ENCODE results near the gene SMCO1.
A peak's percentile ranks its signal among the peaks of the same experiment; 100 is the strongest.
"Not testable (repeated sequence)": the region's sequence is repeated elsewhere in the genome, so short reads cannot be mapped to it uniquely, and the experiment has no call there.

SMCO1 gene

GRCh38 chr3:196519718-196520082 lies 4.6 kb upstream of the SMCO1 start:
- no peak for DNase-seq

GRCh38 chr3:196518966-196519717 lies 4.0 kb upstream of the SMCO1 start:
- peak; percentile 59 for DNase-seq

- peak; percentile 76 for DNase-seq
Measured at GRCh38 chr3:196517919-196518318, 2.8 kb upstream of the SMCO1 start.

DNA sequence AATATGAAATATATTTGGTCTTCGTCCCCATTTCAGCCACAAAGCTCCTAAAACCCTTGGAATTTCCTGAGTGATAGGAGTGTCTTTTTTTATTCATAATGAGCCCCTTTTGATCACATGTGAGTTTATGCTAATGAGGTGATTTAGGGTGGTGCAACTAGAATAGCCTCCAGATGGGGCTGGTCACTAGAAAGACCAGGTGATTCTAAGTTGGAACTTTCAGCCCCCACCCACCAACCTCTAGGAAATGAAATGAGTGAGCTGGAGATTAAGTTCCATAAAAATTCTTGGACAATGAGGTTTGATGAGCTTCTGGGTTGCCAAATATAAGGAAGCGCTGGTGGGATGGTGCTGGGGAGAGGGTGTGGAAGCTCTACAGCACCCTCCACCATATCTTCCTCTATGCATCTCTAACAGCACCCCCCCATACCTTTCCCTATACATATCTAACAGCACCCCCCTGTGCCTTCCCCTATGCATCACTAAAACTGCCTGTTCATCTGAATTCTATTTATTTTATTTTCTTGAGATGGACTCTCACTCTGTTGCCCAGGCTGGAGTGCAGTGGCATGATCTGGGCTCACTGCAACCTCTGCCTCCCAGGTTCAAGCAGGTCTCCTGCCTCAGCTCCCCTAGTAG lies 2.1 kb upstream of the SMCO1 start:
- DNase-seq, result no peak

GRCh38 chr3:196514350-196514716 lies 813 bp downstream of the SMCO1 start:
- DNase-seq, result no peak

DNA sequence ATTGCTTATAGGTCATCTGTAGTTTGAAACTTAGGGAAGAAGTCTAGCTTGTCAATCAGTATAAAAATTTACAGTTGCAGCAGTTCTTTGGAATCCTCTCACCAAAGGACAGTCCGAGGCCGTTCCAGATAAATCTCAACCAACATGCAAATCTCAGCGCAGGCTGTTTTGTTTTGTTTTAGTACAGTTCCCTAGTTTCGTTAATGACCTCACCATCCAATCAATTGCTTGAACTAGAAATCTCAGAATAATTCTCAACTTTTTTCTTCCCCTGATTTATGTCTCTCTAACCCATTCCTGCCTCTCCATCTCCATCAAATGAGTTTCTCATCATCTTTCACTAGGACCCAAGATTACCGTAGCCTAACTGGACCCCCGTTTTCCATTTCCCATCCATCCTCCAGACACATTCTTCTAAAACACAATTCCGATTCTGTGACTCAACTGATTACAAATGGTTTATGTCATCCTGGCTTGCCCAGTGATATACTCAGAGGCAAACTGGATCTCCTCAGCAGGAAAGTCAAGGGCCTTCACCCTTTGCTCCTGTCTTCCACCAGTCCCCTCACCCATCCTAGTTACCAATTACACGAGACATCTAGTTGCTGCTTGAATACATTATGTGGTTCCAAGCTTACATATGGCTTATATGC lies 1.3 kb downstream of the SMCO1 start:
- no peak for DNase-seq

GRCh38 chr3:196511646-196512425 lies 3.3 kb downstream of the SMCO1 start:
- DNase-seq, result not testable (repeated sequence)

- not testable (repeated sequence) for DNase-seq
Measured at GRCh38 chr3:196511108-196511507, 4.0 kb downstream of the SMCO1 start.

DNA sequence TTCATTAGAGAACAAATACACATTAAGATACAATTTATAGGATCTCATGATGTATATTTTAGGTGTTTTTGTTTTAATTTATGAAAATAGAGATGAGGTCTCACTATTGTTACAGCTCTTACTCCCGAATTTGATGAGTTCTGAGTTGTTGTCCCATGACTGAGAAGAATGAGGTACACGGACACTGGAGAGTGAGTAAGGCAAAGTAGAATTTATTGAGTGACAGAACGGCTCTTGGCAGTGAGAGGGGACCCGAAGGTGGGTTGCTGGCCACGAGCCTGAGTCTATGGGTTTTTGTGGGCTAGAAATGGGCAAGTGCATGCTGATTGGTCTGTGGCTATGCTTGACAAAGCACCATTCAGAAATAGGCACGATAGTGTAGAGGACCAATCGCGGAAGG lies 8.5 kb downstream of the SMCO1 start:
- DNase-seq, result no peak

DNA sequence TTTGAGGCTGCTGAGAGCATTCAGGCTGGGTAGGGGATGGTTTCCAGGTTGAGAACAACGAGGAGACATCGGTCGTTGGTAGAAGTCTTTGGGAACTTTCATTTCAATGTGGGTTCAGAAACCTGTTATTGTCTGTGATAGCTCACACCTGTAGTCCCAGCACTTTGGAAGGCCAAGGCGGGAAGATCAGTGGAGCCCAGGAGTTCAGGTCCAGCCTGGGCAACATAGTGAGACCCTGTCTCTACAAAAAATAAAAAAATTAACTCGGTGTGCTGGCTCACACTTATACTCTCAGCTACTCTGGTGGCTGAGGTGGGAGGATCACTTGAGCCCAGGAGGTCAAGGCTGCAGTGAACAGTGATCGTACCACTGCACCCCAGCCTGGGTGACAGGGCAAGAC lies 10.6 kb downstream of the SMCO1 start:
- DNase-seq, result no peak

- DNase-seq, result not testable (repeated sequence)
Measured at GRCh38 chr3:196504077-196504398, 11.1 kb downstream of the SMCO1 start.

DNA sequence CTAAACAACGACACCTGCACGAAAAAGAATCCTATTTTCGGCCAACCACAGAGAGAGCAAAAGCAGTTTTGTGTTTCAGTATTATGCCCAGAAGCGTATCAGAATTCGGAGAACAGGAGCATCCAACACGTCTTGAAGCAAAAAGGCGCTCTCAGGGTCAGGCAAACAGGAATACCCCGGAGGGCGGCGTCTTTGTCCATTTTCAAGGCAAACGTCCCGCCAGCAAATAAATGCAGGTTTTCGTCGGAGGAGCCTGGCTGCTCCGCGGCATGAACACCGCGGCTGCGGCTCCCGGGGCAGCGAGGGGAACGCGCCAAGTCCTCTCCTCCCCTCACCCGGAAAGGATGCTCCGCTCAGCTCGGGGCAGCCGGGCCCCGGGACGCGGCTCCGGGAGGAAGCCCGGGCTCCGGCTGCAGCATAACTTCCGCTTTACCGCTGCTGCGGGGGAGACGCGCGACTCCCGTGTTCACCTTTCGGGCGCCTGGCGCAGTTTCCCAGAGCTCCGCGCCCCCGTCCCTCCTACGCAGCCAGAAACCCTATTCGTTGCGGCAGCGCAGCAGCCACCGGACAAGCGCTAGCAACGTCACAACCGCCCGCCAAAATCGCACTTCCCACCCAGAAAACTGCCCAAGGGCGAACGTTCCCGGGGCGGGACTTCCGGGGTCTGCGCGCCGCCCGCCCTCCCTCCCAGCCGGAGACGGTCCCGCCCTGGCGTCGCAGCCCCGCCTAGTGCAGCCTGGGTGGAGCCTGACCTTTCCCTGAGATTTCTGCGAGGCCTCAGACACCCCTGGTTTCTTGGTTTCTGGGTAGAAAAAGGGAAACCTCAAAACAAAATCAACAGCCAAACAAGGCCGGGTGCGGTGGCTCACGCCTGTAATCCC lies 11.7 kb downstream of the SMCO1 start, which contains the start of gene RNF168:
Gene RNF168, minus strand, starts transcription at position 573 of the 881 bp plus-strand sequence. CDS start 595 bp downstream, outside the sequence.
- DNase-seq, result peak; percentile 90

GRCh38 chr3:196502775-196503195 lies 12.4 kb downstream of the SMCO1 start:
- DNase-seq, result peak; percentile 46

DNA sequence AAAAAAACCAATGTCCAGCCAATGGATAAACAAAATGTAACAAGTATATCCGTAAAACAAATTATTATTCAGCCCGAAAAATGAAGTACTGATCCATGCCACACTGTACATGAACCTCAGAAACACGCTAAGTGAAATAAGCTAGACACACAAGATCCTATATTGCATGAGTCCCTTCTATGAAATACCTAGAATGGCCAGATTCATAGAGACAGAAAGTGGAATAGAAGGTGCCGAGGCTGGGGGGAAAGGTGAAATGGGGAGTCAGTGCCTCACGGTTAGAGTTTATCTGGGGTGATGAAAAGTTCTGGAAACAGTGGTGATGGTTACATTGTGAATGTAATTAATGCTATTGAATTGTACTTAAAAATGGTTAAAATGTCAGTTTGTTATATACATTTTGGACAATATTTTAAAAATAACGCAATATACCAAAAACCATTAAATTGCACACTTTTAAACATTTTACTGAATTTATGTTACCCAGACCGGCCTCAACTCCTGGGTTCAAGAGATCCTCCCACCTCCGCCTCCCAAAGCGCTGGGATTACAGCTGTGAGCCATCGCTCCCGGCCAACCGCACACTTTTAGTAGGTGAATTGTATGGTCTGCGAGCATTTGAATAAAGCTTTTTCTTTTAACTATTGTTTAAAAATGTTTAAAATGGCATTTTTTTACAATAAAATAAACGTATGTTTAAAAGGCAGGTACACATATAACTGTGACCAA lies 13.7 kb downstream of the SMCO1 start:
- DNase-seq, result no peak

DNA sequence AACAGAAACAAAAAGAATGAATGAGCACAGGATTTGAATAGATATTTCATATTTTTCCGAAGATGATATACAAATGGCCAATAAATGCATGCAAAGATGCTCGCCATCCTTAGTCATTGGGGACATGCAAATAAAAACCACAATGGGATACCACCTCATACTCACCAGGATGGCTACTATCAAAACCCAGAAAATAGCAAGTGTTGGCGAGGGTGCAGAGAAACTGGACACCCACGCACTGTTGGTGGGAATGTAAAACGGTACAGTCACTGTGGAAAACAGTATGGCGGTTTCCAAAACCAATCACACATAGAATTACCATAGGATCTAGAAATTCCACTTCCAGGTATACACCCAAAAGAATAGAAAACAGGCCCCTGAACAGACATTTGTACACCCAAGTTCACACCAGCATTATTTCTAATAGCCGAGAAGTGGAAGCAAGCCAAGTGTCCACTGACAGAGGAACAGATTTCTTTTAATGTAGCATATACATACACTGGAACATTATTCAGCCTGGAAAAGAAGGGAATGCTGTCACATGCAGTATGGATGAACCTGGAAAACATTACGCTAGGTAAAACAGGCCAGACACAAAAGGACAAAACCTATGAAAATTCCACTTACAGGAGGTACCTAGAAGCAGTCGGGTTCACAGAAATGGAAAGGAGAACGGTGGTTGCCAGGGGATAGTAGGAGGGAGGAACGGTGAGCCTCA lies 15.2 kb downstream of the SMCO1 start:
- no peak for DNase-seq

- DNase-seq, result no peak
Measured at GRCh38 chr3:196499061-196499460, 16.1 kb downstream of the SMCO1 start.

GRCh38 chr3:196498297-196498696 lies 16.8 kb downstream of the SMCO1 start:
- DNase-seq, result no peak

GRCh38 chr3:196496183-196496582 lies 19.0 kb downstream of the SMCO1 start:
- DNase-seq, result no peak

DNA sequence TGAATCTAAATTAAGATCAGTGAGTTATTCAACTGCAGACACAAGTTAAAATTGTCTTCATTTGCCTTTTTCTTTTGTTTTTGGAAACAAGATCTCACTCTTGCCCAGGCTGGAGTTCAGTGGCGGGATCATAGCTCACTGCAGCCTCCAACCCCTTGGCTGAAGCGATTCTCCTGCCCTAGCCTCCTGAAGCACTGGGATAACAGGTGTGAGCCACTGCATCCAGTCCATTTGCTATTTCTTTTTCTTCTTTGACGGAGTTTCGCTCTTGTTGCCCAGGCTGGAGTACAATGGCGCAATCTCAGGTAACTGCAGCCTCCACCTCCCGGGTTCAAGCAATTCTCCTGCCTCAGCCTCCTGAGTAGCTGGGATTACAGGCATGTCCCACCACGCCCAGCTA lies 21.9 kb downstream of the SMCO1 start:
- no peak for DNase-seq

DNA sequence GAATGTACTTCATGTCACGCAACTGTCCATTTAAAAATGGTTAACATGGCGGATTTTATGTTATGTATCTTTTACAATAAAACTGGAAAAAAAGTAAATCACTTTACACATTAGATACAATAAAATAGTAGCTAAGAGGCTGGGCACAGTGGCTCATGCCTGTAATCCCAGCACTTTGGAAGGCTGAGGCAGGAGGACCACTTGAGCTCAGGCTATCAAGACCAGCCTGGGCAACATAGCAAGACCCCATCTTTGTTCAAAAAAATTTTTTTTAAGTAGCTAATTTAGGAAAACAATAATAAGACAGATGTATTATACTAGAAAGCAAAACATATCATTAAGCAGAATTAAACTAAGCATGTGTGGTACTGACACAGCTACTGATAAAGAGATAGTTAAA lies 23.1 kb downstream of the SMCO1 start:
- no peak for DNase-seq

- DNase-seq, result no peak
Measured at GRCh38 chr3:196489747-196490146, 25.4 kb downstream of the SMCO1 start.
